ENCODE measurements around the gene GABRB3.

The GABRB3 gene

GRCh38 chr15:26772154-26773066 is at the start of gene GABRB3:
Gene GABRB3, minus strand, starts transcription at chr15:26773066.
- no peak for DNase-seq

- no peak for DNase-seq
Observed at GRCh38 chr15:26807517-26808427, 34.9 kb upstream of the GABRB3 start.

GRCh38 chr15:26806574-26806973 is 33.7 kb upstream of the GABRB3 start:
- no peak for DNase-seq

- no peak for DNase-seq
Observed at GRCh38 chr15:26806151-26806550, 33.3 kb upstream of the GABRB3 start.

- no peak for DNase-seq
Observed at GRCh38 chr15:26805470-26805869, 32.6 kb upstream of the GABRB3 start.

GRCh38 chr15:26804063-26804804 is 31.4 kb upstream of the GABRB3 start:
- DNase-seq = no peak

- no peak for DNase-seq
Observed at GRCh38 chr15:26790118-26790517, 17.3 kb upstream of the GABRB3 start.

- DNase-seq = no peak
Observed at GRCh38 chr15:26781816-26782215, 8.9 kb upstream of the GABRB3 start.

GRCh38 chr15:26773917-26774316 is 1.1 kb upstream of the GABRB3 start:
- DNase-seq = no peak

- no peak for DNase-seq
Observed at GRCh38 chr15:26773067-26773877, 406 bp upstream of the GABRB3 start.

GRCh38 chr15:26771578-26772153 is 1.2 kb downstream of the GABRB3 start:
- DNase-seq = no peak

- DNase-seq = no peak
Observed at GRCh38 chr15:26771168-26771567, 1.7 kb downstream of the GABRB3 start.

GRCh38 chr15:26767169-26767670 is 5.6 kb downstream of the GABRB3 start:
- DNase-seq = no peak

GRCh38 chr15:26766262-26766661 is 6.6 kb downstream of the GABRB3 start:
- no peak for DNase-seq

- no peak for DNase-seq
Observed at GRCh38 chr15:26759986-26760385, 12.9 kb downstream of the GABRB3 start.

GRCh38 chr15:26758079-26758478 is 14.8 kb downstream of the GABRB3 start:
- no peak for DNase-seq

- DNase-seq = no peak
Observed at GRCh38 chr15:26757141-26757540, 15.7 kb downstream of the GABRB3 start.

GRCh38 chr15:26744894-26745293 is 28.0 kb downstream of the GABRB3 start:
- DNase-seq = no peak

GRCh38 chr15:26739791-26740190 is 33.1 kb downstream of the GABRB3 start:
- no peak for DNase-seq

GRCh38 chr15:26738996-26739395 is 33.9 kb downstream of the GABRB3 start:
- no peak for DNase-seq

GRCh38 chr15:26736502-26737248 is 36.2 kb downstream of the GABRB3 start:
- DNase-seq = no peak
